ENCODE results near the gene FAXDC2.

Gene FAXDC2

DNA sequence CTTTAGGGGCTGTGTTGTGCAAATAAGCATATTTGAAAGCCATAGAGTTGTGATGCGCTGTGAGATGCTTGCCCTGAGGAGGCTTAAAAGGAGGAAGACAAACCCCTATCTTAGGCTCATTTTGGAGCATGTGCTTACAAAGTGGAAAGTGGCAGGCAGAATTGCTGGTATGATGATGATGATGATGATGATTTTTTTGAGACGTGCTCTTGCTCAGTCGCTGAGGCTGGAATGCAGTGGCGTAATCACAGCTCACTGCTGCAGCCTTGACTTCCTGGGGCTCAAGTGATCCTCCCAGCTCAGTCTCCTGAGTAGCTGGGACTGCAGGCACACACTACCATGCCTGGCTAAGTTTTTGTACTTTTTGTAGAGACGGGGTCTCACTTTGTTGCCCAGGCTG is 9.7 kb upstream of the FAXDC2 start:
- H3K27ac ChIP-seq (ENCODE audit: low read length): peak overlapping the region; percentile 97
- peaks cover 2 to 14% of the 10 kb centered on the region in 2 donors for H3K36me3 ChIP-seq (ENCODE audit: control insufficient read depth in 1 of 2, insufficient read depth in 2 of 2, low read length in 2 of 2)
- H3K4me1 ChIP-seq (ENCODE audit: control insufficient read depth in 1 of 2, insufficient read depth in 2 of 2, low read length in 2 of 2): peaks cover 10 to 36% of the 10 kb centered on the region in 2 donors
- H3K9me3 ChIP-seq (ENCODE audit: control insufficient read depth in 1 of 2, low read length in 2 of 2): no peaks in the 10 kb centered on the region
- peak overlapping the region; percentile 85 to 99 for H3K4me3 ChIP-seq (ENCODE audit: low read depth in 1 of 2, low read length in 2 of 2)
- no peaks in the 10 kb centered on the region for H3K27me3 ChIP-seq (ENCODE audit: low read depth, low read length)

DNA sequence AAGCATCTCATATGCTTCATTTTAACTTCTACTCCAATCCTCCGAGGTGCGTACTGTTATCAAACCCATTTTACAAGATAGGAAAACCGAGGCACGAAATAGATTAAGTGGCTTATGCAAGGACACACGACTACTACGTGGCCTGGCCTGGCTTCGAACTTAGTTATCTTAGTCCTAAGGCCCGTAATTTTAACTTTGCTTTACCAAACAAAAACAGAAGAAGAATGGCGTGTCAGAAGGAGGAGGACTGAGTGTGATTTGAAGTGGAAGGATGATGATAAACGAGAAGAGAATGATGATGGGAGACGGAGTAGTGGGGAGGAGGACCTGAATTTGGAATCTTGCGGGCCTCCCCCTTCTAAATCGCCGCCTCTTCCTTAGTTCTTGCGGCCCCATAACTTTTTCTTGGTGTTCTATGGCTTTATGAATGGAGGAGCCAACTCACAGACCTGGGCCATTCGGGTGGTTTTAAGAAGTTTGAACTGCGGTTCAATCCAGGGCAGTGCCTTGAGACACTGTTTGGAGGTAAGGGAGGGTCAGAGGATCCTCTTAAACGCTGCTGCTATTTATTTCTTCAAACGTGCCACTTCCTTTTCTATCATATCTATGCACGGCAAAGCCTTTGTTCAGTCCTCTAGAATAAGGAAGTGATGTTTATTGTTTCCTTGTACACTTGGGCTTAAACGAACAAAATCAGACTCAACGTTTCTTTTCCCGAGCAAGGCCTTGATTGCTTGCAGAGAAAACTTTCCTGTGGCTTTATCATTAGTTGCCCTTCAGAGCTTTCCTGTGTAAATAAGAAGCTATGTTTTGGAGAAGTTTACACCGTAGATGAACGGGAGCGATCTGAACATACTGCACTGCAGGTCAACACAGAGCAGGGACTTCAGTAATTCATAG is 8.8 kb upstream of the FAXDC2 start:
- Histone ChIP-seq H3K27me3 (ENCODE audit: low read depth, low read length) (no peaks in the 10 kb centered on the region), H3K4me1 (ENCODE audit: control insufficient read depth in 1 of 2, insufficient read depth in 2 of 2, low read length in 2 of 2) (peaks cover 10 to 36% of the 10 kb centered on the region in 2 donors), H3K9me3 (ENCODE audit: control insufficient read depth in 1 of 2, low read length in 2 of 2) (no peaks in the 10 kb centered on the region), H3K27ac (ENCODE audit: low read length) (peak overlapping the region; percentile 97), H3K36me3 (ENCODE audit: control insufficient read depth in 1 of 2, insufficient read depth in 2 of 2, low read length in 2 of 2) (peaks cover 0 to 14% of the 10 kb centered on the region in 2 donors), H3K4me3 (ENCODE audit: low read depth in 1 of 2, low read length in 2 of 2) (peak overlapping the region; percentile 85 to 99)

DNA sequence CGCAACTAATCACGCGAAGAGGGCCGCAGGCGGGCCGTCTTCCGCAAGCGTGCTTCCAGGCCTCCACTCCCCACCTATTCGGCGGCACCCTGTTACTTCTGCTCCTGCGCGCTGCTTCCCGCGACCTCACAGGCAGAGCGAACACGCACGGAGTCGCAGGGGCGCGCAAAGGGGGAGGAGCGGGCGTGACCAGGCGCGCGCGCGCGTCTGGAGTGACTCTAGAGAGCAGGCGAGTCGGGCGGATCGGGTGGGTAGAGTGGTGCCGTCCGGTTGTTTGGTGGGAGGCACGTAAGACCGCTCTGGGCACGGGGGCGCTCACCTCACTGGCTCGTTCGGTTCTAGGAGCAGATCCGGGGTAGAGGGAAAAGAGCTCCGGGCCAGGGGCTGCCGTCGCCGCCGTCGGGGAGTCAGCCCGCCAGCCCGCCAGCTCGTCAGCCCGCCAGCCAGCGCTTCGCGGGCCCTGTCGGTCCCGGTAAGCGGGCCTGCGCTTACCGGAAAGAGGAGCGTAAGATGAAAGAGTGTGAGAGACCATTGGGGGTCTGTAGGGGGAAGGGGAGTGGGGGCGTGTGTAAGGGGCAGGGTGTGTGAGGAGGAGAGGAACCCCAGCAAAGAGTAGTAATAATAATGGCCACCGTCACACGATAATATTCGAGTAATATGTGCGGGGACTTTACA is 8.0 kb upstream of the FAXDC2 start, which contains the start of gene CNOT8:
TSS of gene CNOT8 (plus strand) at position 331 of the 675 bp plus-strand sequence. CDS start 4,652 bp downstream, outside the sequence.
- Histone ChIP-seq H3K4me1 (ENCODE audit: control insufficient read depth in 1 of 2, insufficient read depth in 2 of 2, low read length in 2 of 2) (peaks cover 10 to 36% of the 10 kb centered on the region in 2 donors), H3K9me3 (ENCODE audit: control insufficient read depth in 1 of 2, low read length in 2 of 2) (no peaks in the 10 kb centered on the region), H3K4me3 (ENCODE audit: low read depth in 1 of 2, low read length in 2 of 2) (peak within 1 kb of the TSS; percentile 85 to 99), H3K27me3 (ENCODE audit: low read depth, low read length) (no peaks in the 10 kb centered on the region), H3K36me3 (ENCODE audit: control insufficient read depth in 1 of 2, insufficient read depth in 2 of 2, low read length in 2 of 2) (peaks cover 0 to 12% of the 10 kb centered on the region in 2 donors), H3K27ac (ENCODE audit: low read length) (peak within 1 kb of the TSS; percentile 97)

GRCh38 chr5:154857530-154858296 is 7.3 kb upstream of the FAXDC2 start:
- Histone ChIP-seq H3K4me1 (ENCODE audit: control insufficient read depth in 1 of 2, insufficient read depth in 2 of 2, low read length in 2 of 2) (peaks cover 10 to 36% of the 10 kb centered on the region in 2 donors), H3K4me3 (ENCODE audit: low read depth in 1 of 2, low read length in 2 of 2) (peak overlapping the region; percentile 85 to 99)

DNA sequence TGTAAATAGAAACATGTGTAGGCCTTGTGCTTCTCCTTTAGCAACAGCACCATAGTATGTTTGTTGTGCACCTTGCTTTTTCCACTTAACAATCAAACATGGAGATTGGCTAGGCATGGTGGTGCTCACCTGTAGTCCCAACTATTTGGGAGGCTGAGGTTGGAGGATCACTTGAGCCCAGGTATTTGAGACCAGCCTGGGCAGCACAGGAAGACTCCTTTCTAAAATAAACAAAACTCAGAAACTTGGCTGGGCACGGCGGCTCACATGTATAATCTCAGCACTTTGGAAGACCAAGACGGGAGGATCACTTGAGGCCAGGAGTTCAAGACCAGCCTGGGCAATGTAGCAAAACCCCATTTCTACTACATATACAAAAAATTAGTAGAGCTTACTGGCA is 948 bp upstream of the FAXDC2 start:
- H3K36me3 ChIP-seq (ENCODE audit: control insufficient read depth in 1 of 2, insufficient read depth in 2 of 2, low read length in 2 of 2): no peaks in the 10 kb centered on the region
- no peak overlapping the region for H3K4me3 ChIP-seq (ENCODE audit: low read depth in 1 of 2, low read length in 2 of 2)
- no peak overlapping the region for H3K27ac ChIP-seq (ENCODE audit: low read length)
- H3K9me3 ChIP-seq (ENCODE audit: control insufficient read depth in 1 of 2, low read length in 2 of 2): no peaks in the 10 kb centered on the region
- no peaks in the 10 kb centered on the region for H3K27me3 ChIP-seq (ENCODE audit: low read depth, low read length)
- H3K4me1 ChIP-seq (ENCODE audit: control insufficient read depth in 1 of 2, insufficient read depth in 2 of 2, low read length in 2 of 2): peaks cover 4 to 28% of the 10 kb centered on the region in 2 donors

More at GRCh38 chr5:154857530-154858296, 7.3 kb upstream of the FAXDC2 start:
- H3K27ac ChIP-seq (ENCODE audit: low read length): peak overlapping the region; percentile 97
- peaks cover 0 to 10% of the 10 kb centered on the region in 2 donors for H3K36me3 ChIP-seq (ENCODE audit: control insufficient read depth in 1 of 2, insufficient read depth in 2 of 2, low read length in 2 of 2)
- H3K27me3 ChIP-seq (ENCODE audit: low read depth, low read length): no peaks in the 10 kb centered on the region
- no peaks in the 10 kb centered on the region for H3K9me3 ChIP-seq (ENCODE audit: control insufficient read depth in 1 of 2, low read length in 2 of 2)

DNA sequence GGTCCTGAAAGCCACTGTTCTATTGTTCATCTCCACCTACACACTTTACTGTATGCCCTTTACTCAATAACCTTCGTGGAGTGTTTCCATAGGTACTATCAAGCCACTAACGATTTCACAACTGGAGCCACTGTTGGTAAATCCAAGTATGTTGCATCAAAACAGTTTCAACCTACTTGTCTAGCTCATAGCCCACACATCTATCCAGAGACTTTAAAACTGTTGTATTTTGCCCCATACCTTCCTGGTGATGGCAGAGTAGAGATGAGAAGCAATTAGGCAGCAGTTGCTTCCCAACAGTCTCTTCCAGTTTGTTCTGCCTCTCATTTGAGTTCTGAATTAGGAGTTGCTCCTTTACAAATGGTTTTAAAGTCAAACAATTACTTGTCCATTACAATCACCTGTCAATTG is 607 bp downstream of the FAXDC2 start:
- Histone ChIP-seq H3K27me3 (ENCODE audit: low read depth, low read length) (no peaks in the 10 kb centered on the region), H3K4me1 (ENCODE audit: control insufficient read depth in 1 of 2, insufficient read depth in 2 of 2, low read length in 2 of 2) (peaks cover 4 to 35% of the 10 kb centered on the region in 2 donors), H3K9me3 (ENCODE audit: control insufficient read depth in 1 of 2, low read length in 2 of 2) (no peaks in the 10 kb centered on the region), H3K27ac (ENCODE audit: low read length) (peak overlapping the region; percentile 34), H3K36me3 (ENCODE audit: control insufficient read depth in 1 of 2, insufficient read depth in 2 of 2, low read length in 2 of 2) (no peaks in the 10 kb centered on the region), H3K4me3 (ENCODE audit: low read depth in 1 of 2, low read length in 2 of 2) (peak overlapping the region; percentile 83 to 84)

DNA sequence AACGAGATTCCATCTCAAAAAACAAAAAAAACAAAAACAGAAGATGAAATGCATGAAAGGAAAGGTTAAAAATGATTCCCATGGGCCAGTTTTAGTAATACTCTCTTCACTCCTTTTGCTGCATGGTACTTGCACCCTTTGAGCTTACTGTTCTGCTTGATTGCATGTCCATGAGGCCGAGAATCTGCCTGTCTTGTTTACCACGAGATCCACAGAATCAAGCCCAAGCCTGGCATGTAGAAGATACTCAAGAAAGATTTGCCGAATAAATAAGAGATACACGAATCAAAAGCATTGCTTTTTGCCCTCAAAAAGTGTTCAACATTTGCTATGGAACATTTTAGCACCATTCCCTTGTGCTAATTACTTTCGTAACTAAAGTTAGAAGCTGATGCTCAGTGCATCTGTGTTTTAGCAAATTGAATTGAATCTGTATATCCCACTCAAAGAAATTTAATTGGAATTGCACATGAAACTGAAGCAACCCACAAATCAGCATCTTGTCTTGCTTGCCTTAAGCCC is 1.1 kb downstream of the FAXDC2 start:
- no peaks in the 10 kb centered on the region for H3K27me3 ChIP-seq (ENCODE audit: low read depth, low read length)
- H3K36me3 ChIP-seq (ENCODE audit: control insufficient read depth in 1 of 2, insufficient read depth in 2 of 2, low read length in 2 of 2): no peaks in the 10 kb centered on the region
- peak overlapping the region; percentile 34 for H3K27ac ChIP-seq (ENCODE audit: low read length)
- H3K4me1 ChIP-seq (ENCODE audit: control insufficient read depth in 1 of 2, insufficient read depth in 2 of 2, low read length in 2 of 2): peaks cover 4 to 35% of the 10 kb centered on the region in 2 donors
- peak overlapping the region; percentile 83 to 84 for H3K4me3 ChIP-seq (ENCODE audit: low read depth in 1 of 2, low read length in 2 of 2)
- H3K9me3 ChIP-seq (ENCODE audit: control insufficient read depth in 1 of 2, low read length in 2 of 2): no peaks in the 10 kb centered on the region

DNA sequence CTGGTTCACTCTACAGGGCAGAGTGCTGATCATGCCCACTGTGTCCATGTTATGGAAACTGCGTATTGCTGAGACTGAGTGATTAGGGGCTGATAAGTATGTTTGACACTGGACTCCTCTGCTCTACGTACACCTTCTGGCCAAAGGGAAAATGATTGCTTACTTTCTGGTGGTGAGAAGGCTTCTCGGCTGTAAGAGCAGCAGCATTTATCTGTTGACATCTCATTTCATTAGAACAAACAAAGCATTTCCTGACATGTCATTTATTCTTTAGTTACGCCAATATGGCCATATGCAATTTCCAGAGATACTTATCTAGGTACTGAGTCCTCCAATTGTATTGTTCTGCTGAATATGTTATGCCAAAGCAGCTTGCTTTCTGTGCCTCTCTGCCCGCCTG is 5.6 kb downstream of the FAXDC2 start:
- H3K4me1 ChIP-seq (ENCODE audit: control insufficient read depth in 1 of 2, insufficient read depth in 2 of 2, low read length in 2 of 2): peaks cover 8 to 24% of the 10 kb centered on the region in 2 donors
- H3K4me3 ChIP-seq (ENCODE audit: low read depth in 1 of 2, low read length in 2 of 2): no peak overlapping the region
- peak overlapping the region; percentile 5 for H3K27ac ChIP-seq (ENCODE audit: low read length)
- H3K9me3 ChIP-seq (ENCODE audit: control insufficient read depth in 1 of 2, low read length in 2 of 2): no peaks in the 10 kb centered on the region
- no peaks in the 10 kb centered on the region for H3K27me3 ChIP-seq (ENCODE audit: low read depth, low read length)
- H3K36me3 ChIP-seq (ENCODE audit: control insufficient read depth in 1 of 2, insufficient read depth in 2 of 2, low read length in 2 of 2): no peaks in the 10 kb centered on the region

DNA sequence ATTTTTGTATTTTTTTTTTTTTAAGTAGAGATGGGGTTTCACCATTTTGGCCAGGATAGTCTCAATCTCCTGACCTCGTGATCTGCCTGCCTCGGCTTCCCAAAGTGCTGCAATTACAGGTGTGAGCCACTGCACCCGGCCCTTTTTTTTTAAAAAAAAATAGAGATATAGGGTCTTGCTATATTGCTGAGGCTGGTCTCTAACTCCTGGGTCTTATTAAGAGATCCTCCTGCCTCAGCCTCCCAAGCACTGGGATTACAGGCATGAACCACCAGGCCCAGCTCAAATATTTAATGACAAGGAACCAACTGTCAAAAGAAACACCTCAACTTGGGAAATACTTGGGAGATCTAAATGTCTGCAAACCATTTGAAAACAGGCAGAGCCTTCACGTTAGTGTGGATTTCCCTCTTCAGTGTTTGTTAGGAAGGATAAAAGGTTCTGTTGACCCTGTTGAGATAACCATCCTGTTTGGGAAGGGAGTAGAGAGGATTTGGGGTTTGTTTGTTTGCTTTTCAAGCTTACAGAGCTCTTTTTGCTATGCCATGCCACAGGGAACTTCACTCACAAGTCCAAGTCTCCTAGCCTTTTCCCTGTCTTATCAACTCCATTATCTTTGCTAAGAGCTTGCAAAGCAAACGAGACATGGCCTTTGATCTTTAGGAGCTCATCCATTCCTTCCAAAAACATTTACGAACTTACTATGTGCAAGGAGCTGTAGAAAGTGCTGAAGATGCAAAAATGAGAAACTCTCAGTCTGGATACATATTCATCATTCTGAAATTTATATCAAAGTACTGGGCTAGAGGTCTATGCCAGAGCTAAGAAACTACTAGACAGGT is 7.5 kb downstream of the FAXDC2 start:
- H3K4me3 ChIP-seq (ENCODE audit: low read depth in 1 of 2, low read length in 2 of 2): no peak overlapping the region
- no peaks in the 10 kb centered on the region for H3K27me3 ChIP-seq (ENCODE audit: low read depth, low read length)
- H3K36me3 ChIP-seq (ENCODE audit: control insufficient read depth in 1 of 2, insufficient read depth in 2 of 2, low read length in 2 of 2): peaks cover 1% of the 10 kb centered on the region in 2 donors
- H3K4me1 ChIP-seq (ENCODE audit: control insufficient read depth in 1 of 2, insufficient read depth in 2 of 2, low read length in 2 of 2): peaks cover 5 to 10% of the 10 kb centered on the region in 2 donors
- H3K27ac ChIP-seq (ENCODE audit: low read length): no peak overlapping the region
- no peaks in the 10 kb centered on the region for H3K9me3 ChIP-seq (ENCODE audit: control insufficient read depth in 1 of 2, low read length in 2 of 2)

GRCh38 chr5:154841273-154841661 is 9.1 kb downstream of the FAXDC2 start:
- Histone ChIP-seq H3K4me3 (ENCODE audit: low read depth in 1 of 2, low read length in 2 of 2) (no peak overlapping the region), H3K27ac (ENCODE audit: low read length) (no peak overlapping the region)

More at GRCh38 chr5:154841273-154841661, 9.1 kb downstream of the FAXDC2 start:
- H3K4me1 ChIP-seq (ENCODE audit: control insufficient read depth in 1 of 2, insufficient read depth in 2 of 2, low read length in 2 of 2): peaks cover 5 to 10% of the 10 kb centered on the region in 2 donors
- H3K36me3 ChIP-seq (ENCODE audit: control insufficient read depth in 1 of 2, insufficient read depth in 2 of 2, low read length in 2 of 2): peaks cover 6 to 8% of the 10 kb centered on the region in 2 donors
- H3K9me3 ChIP-seq (ENCODE audit: control insufficient read depth in 1 of 2, low read length in 2 of 2): no peaks in the 10 kb centered on the region
- no peaks in the 10 kb centered on the region for H3K27me3 ChIP-seq (ENCODE audit: low read depth, low read length)

All from muscle layer of duodenum (tissue), 2 donors.